ENCODE measurements around the gene SLC6A11. TPM values are rescaled to one million over a fixed set of nuclear protein-coding genes. Genes with fewer than 3 reads are reported as not detected.

Gene SLC6A11
- total RNA-seq, 4 donors from 2014 or later: 1.8 to 7.8 (median 5.3) TPM

DNA sequence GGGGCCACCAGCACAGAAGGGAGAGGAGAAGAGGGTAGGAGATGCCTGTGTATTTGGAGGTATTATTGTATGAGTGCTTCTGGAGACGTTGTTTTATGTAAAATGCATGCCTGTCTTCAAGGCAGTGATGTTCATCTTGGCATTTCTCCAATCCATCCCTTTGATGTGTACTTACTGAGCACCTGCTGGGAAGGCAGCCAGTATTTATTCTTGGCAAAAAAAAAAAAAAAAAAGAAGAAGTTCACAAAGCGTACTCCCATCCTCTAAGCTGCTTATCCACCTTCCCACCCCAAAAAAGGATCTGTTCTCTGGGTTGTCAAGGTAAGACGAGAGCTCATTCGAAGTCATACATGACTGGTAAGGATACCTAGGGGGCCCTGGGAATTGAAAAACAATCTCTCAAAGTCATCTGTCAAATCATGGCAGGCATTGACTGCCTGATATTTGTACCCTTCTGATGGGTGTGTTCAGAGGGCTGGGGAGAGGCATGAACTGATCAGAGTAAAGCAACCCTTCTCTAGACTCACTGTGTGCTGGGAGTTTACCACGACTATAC, 146.5 kb downstream of the SLC6A11 start:
- intact Hi-C loops (cut with DNase I; ENCODE audit: low total_unique reads): loop anchor here (5.0 kb wide), 1 partner anchor 670 kb away; the partner anchor contains the start of gene GHRL
- 49 to 53% methylated on average over 5 of the region's 5 CpGs for WGBS, 2 donors
- DNase-seq (ENCODE audit: low spot score in 2 of 2): no peak
- TF ChIP-seq, protein P1, sequence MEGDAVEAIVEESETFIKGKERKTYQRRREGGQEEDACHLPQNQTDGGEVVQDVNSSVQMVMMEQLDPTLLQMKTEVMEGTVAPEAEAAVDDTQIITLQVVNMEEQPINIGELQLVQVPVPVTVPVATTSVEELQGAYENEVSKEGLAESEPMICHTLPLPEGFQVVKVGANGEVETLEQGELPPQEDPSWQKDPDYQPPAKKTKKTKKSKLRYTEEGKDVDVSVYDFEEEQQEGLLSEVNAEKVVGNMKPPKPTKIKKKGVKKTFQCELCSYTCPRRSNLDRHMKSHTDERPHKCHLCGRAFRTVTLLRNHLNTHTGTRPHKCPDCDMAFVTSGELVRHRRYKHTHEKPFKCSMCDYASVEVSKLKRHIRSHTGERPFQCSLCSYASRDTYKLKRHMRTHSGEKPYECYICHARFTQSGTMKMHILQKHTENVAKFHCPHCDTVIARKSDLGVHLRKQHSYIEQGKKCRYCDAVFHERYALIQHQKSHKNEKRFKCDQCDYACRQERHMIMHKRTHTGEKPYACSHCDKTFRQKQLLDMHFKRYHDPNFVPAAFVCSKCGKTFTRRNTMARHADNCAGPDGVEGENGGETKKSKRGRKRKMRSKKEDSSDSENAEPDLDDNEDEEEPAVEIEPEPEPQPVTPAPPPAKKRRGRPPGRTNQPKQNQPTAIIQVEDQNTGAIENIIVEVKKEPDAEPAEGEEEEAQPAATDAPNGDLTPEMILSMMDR (IDR thresholded peaks at IDR 0.05): no peak
- TF ChIP-seq POLR2A (IDR thresholded peaks at IDR 0.05): no peak
- H3K4me3 ChIP-seq (ENCODE audit: low read depth, poor library complexity, severe bottlenecking): no peak overlapping the region

DNA sequence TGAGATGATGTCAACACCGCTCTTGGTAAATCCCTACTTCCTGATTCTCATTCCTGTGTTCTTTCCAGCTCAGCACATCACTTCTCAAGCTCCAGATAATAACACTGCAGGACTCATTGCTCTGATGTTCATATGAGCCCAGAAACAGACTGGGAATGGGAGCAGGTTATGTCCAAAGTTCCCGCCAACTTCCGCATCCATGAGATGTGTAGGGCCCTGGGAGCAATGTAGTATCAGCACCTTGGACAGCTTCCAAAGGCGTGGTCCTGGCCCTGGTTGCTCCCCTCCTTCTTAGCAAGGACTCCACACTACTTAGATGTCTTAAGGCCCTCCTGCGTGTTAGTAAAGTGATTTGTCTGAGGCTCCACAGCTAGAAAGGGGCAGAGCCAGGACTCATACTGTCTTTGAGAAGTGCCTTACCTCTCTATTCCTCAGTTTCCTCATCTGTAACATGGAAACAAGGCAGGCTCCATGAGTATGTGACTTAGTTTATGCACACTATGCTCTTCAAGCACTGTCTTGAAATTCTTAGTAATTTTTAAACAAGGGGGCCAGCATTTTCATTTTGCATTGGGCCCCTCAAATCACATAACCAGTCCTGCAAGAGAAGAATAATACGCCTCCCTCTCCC, 148.6 kb downstream of the SLC6A11 start:
- WGBS, 2 donors: 58 to 60% methylated on average over 6 of the region's 6 CpGs
- TF ChIP-seq, protein P1 (IDR thresholded peaks at IDR 0.05): no peak
- TF ChIP-seq POLR2A (IDR thresholded peaks at IDR 0.05): no peak
- no peak for DNase-seq (ENCODE audit: low spot score in 2 of 2)
- intact Hi-C loops (cut with DNase I; ENCODE audit: low total_unique reads): loop anchor here (5.0 kb wide), 1 partner anchor 672 kb away; the partner anchor contains the start of gene GHRL
- no peak overlapping the region for H3K4me3 ChIP-seq (ENCODE audit: low read depth, poor library complexity, severe bottlenecking)

DNA sequence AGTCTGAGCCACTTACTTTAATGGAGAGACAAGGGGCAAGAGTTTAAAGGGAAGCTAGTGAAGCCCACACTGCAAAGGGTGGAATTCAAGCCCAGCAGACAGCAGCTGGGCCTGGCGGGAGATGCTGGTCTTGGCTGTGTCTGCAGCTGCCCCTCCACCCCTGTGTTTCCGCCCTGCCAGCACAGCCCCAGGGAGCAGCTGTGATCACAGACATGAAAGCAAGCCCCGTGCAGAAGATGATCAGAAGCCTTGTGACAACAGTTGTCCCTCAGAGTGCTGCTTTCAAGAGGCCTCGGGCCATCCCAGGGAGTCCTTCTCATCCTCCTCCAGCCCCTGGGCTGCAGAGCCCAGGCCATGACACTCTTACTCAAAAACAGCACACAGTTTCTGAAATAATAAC, 152.4 kb downstream of the SLC6A11 start:
- TF ChIP-seq, protein P1 (IDR thresholded peaks at IDR 0.05): no peak
- TF ChIP-seq POLR2A (IDR thresholded peaks at IDR 0.05): no peak
- intact Hi-C loops (cut with DNase I; ENCODE audit: low total_unique reads): no loop called here
- WGBS, 2 donors: 40 to 41% methylated on average over 4 of the region's 4 CpGs
- no peak for DNase-seq (ENCODE audit: low spot score in 2 of 2)
- no peak overlapping the region for H3K4me3 ChIP-seq (ENCODE audit: low read depth, poor library complexity, severe bottlenecking)

DNA sequence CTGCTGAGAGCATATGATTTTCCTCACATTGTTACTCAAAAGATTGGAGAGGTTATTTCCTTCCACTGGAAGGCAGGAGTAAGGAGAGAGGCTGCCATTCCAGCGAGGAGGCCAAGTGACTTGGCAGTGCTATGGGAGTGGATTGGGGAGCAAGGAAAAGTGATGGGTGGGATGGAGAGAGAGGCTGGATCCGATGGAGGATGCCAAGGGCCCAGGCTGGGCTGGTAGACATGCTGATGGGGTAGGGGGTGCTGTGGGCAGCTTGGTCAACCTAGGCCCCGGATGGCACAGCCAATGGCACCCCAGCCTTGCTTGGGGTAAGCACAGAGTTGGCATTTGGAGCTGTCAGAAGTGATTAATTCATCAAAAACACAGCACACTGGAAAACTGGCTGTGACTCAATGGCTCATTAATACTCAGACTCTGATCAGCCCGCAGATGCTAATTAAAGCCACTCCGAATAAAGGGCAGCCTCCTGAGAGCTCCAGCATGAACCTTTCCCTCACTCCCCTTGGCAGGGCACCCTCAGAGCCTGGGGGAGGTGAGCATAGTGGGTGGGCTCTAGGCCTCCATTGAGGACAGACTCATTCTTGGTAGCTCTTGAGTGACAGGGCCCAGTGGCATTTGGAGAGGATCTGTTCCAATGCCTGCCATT, 154.4 kb downstream of the SLC6A11 start:
- whole genome bisulfite sequencing, 2 donors: 65 to 72% methylated on average over 5 of the region's 5 CpGs
- intact Hi-C loops (cut with DNase I; ENCODE audit: low total_unique reads): no loop called here
- TF ChIP-seq POLR2A (IDR thresholded peaks at IDR 0.05): no peak
- TF ChIP-seq, protein P1 (IDR thresholded peaks at IDR 0.05): no peak

DNA sequence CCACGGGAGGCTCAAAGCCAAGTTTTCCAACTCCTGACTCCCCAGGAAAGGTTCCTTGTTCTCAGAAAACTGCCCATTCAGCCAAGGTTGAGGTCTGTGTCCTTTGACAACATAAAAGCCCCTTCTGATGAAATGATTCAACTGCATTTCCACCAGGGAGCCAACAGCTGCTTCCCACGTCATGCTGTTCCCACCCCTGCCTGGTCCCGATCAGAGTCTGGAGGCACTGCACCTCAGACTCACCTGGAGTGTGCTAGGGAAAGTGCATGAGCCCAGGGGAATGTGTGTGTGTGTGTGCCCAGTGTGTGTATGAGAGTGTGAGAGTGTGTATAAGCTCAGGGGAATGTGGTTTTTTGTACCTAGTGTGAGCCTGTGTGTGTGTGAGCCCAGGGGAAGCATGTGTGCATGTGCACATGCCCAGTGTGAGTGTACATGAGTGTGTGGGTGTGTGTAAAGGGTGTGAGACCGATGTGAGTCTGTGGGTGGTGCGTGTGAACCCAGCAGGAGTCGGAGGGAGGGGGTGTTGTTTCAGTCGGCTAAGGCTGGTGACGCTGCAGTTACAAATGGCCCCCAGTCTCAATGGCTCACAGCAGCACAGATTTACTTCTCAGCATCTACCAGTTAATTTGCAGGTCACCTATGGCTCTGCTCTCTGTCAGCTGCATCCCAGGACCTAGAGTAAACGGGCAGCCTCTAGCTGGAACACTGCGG, 156.2 kb downstream of the SLC6A11 start:
- 43 to 44% methylated on average over 10 of the region's 10 CpGs for WGBS, 2 donors
- TF ChIP-seq, protein P1 (IDR thresholded peaks at IDR 0.05): no peak
- no peak for TF ChIP-seq POLR2A (IDR thresholded peaks at IDR 0.05)
- intact Hi-C loops (cut with DNase I; ENCODE audit: low total_unique reads): no loop called here
- DNase-seq (ENCODE audit: low spot score in 2 of 2): no peak
- H3K4me3 ChIP-seq (ENCODE audit: low read depth, poor library complexity, severe bottlenecking): no peak overlapping the region

More for the DNA sequence above, 154.4 kb downstream of the SLC6A11 start:
- DNase-seq (ENCODE audit: low spot score in 2 of 2): no peak
- H3K4me3 ChIP-seq (ENCODE audit: low read depth, poor library complexity, severe bottlenecking): no peak overlapping the region

All from lower leg skin (tissue), 4 donors.